ENCODE data around the gene GIGYF1. TPM values are rescaled to one million over a fixed set of nuclear protein-coding genes. Genes with fewer than 3 reads are reported as not detected.

GIGYF1 gene
- total and polyA plus RNA-seq, 2 of the 13 experiments (the other 11 are each of a cell fraction or from before 2014, with no cell fraction given) = 7.6 to 16.1 TPM

DNA sequence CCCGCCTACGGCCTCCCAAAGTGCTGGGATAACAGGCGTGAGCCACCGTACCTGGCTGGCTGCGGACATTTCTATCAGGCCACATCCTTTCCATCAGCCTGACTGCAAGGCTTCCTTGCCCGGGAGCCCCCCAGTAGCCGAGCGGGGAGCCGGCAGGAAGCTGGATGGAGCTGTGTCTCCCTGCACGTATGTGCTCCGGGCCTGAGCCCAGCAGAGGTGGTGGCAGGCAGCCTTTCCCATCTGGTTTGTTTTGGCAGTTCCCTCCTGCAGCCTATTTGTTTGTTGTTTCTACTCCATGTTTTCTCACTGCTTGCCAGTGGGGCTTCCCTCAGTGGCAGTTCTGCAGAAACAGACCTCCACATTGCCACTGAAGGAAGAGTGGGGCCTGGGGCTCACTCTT lies 17.3 kb upstream of the GIGYF1 start:
- 93% methylated on average over 9 of the region's 11 CpGs for WGBS (ENCODE audit: low lambda C conversion rate)
- no peak overlapping the region for H3K9ac ChIP-seq (ENCODE audit: insufficient read depth, low read depth, low read length)
- no peak for ATAC-seq
- H3K27me3 ChIP-seq (ENCODE audit: control insufficient read depth in 1 of 2, insufficient read depth in 2 of 2, low read length in 2 of 2) = no peaks in the 10 kb centered on the region
- intact Hi-C loops (cut with micrococcal nuclease; ENCODE audit: unreplicated experiment) (no loop called here), in situ Hi-C loops (cut with HindIII; ENCODE audit: extremely low pct_ligation_motif_present, low pct_unique_long_range_greater_than_20kb) (no loop called here)
- no peak for DNase-seq (ENCODE audit: low spot score)
- no TSS peak for BruUV-seq (replicated peaks)
- FAIRE-seq = no peak
- no peak overlapping the region for H3K27ac ChIP-seq (ENCODE audit: extremely low read length, insufficient read depth, low read length)
- peaks cover 15% of the 10 kb centered on the region for H3K79me2 ChIP-seq (ENCODE audit: insufficient read depth, low read length)
- ChIA-PET POLR2A (no interaction called here), CTCF (ENCODE audit: low intra/inter-chr PET ratio, low total read pairs) (no interaction called here)
- H3K9me3 ChIP-seq (ENCODE audit: low read length) = no peaks in the 10 kb centered on the region
- H3K4me3 ChIP-seq (replicated peaks in 1 of 3; ENCODE audit: insufficient read depth in 1 of 3, low read depth in 2 of 3, low read length in 3 of 3) = no peak overlapping the region
- no peak overlapping the region for H2AFZ ChIP-seq (ENCODE audit: low read length)
- no peaks in the 10 kb centered on the region for H4K20me1 ChIP-seq (ENCODE audit: insufficient read depth, low read length)
- H3K4me2 ChIP-seq (ENCODE audit: low read depth, low read length) = no peak overlapping the region
- H3K4me1 ChIP-seq (ENCODE audit: insufficient read depth, low read length) = peaks cover 20% of the 10 kb centered on the region
- H3K36me3 ChIP-seq (replicated peaks in 1 of 2; ENCODE audit: control insufficient read depth in 1 of 2, insufficient read depth in 2 of 2, low read length in 2 of 2) = no peaks in the 10 kb centered on the region
- no peak for TF ChIP-seq HNRNPUL1 (IDR thresholded peaks at IDR 0.05; ENCODE audit: low read depth, low read length)
- TF ChIP-seq, protein P1, sequence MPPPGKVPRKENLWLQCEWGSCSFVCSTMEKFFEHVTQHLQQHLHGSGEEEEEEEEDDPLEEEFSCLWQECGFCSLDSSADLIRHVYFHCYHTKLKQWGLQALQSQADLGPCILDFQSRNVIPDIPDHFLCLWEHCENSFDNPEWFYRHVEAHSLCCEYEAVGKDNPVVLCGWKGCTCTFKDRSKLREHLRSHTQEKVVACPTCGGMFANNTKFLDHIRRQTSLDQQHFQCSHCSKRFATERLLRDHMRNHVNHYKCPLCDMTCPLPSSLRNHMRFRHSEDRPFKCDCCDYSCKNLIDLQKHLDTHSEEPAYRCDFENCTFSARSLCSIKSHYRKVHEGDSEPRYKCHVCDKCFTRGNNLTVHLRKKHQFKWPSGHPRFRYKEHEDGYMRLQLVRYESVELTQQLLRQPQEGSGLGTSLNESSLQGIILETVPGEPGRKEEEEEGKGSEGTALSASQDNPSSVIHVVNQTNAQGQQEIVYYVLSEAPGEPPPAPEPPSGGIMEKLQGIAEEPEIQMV (CRISPR knock-in tag; IDR thresholded peaks at IDR 0.05; ENCODE audit: low read depth) = no peak
- no peak for TF ChIP-seq PTBP1 (IDR thresholded peaks at IDR 0.05; ENCODE audit: low read depth, low read length, poor library complexity, severe bottlenecking)
- TF ChIP-seq ZNF543 (CRISPR knock-in tag; IDR thresholded peaks at IDR 0.05) = no peak
- no peak for TF ChIP-seq SMAD3 (CRISPR knock-in tag; IDR thresholded peaks at IDR 0.05)
- TF ChIP-seq, protein P2, sequence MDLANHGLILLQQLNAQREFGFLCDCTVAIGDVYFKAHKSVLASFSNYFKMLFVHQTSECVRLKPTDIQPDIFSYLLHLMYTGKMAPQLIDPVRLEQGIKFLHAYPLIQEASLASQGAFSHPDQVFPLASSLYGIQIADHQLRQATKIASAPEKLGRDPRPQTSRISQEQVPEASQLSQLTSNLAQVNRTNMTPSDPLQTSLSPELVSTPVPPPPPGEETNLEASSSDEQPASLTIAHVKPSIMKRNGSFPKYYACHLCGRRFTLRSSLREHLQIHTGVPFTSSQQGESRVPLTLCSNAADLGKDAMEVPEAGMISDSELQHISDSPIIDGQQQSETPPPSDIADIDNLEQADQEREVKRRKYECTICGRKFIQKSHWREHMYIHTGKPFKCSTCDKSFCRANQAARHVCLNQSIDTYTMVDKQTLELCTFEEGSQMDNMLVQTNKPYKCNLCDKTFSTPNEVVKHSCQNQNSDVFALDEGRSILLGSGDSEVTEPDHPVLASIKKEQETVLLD (CRISPR knock-in tag; IDR thresholded peaks at IDR 0.05; ENCODE audit: low read depth) = no peak
- TF ChIP-seq ZNF143 (CRISPR knock-in tag; IDR thresholded peaks at IDR 0.05) = no peak
- no peak for TF ChIP-seq RXRA (CRISPR knock-in tag; IDR thresholded peaks at IDR 0.05)
- no peak for TF ChIP-seq ZNF232 (CRISPR knock-in tag; IDR thresholded peaks at IDR 0.05; ENCODE audit: borderline replicate concordance)
- no peak for TF ChIP-seq ZNF510 (CRISPR knock-in tag; IDR thresholded peaks at IDR 0.05; ENCODE audit: low read depth)
- TF ChIP-seq, protein P3, sequence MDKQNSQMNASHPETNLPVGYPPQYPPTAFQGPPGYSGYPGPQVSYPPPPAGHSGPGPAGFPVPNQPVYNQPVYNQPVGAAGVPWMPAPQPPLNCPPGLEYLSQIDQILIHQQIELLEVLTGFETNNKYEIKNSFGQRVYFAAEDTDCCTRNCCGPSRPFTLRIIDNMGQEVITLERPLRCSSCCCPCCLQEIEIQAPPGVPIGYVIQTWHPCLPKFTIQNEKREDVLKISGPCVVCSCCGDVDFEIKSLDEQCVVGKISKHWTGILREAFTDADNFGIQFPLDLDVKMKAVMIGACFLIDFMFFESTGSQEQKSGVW (CRISPR knock-in tag; IDR thresholded peaks at IDR 0.05; ENCODE audit: borderline replicate concordance) = no peak
- TF ChIP-seq NR3C1 (CRISPR knock-in tag; IDR thresholded peaks at IDR 0.05) = no peak
- TF ChIP-seq ZNF878 (CRISPR knock-in tag; IDR thresholded peaks at IDR 0.05) = no peak
- TF ChIP-seq, protein P4, sequence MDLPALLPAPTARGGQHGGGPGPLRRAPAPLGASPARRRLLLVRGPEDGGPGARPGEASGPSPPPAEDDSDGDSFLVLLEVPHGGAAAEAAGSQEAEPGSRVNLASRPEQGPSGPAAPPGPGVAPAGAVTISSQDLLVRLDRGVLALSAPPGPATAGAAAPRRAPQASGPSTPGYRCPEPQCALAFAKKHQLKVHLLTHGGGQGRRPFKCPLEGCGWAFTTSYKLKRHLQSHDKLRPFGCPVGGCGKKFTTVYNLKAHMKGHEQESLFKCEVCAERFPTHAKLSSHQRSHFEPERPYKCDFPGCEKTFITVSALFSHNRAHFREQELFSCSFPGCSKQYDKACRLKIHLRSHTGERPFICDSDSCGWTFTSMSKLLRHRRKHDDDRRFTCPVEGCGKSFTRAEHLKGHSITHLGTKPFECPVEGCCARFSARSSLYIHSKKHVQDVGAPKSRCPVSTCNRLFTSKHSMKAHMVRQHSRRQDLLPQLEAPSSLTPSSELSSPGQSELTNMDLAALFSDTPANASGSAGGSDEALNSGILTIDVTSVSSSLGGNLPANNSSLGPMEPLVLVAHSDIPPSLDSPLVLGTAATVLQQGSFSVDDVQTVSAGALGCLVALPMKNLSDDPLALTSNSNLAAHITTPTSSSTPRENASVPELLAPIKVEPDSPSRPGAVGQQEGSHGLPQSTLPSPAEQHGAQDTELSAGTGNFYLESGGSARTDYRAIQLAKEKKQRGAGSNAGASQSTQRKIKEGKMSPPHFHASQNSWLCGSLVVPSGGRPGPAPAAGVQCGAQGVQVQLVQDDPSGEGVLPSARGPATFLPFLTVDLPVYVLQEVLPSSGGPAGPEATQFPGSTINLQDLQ (CRISPR knock-in tag; IDR thresholded peaks at IDR 0.05) = no peak
- TF ChIP-seq, protein P5, sequence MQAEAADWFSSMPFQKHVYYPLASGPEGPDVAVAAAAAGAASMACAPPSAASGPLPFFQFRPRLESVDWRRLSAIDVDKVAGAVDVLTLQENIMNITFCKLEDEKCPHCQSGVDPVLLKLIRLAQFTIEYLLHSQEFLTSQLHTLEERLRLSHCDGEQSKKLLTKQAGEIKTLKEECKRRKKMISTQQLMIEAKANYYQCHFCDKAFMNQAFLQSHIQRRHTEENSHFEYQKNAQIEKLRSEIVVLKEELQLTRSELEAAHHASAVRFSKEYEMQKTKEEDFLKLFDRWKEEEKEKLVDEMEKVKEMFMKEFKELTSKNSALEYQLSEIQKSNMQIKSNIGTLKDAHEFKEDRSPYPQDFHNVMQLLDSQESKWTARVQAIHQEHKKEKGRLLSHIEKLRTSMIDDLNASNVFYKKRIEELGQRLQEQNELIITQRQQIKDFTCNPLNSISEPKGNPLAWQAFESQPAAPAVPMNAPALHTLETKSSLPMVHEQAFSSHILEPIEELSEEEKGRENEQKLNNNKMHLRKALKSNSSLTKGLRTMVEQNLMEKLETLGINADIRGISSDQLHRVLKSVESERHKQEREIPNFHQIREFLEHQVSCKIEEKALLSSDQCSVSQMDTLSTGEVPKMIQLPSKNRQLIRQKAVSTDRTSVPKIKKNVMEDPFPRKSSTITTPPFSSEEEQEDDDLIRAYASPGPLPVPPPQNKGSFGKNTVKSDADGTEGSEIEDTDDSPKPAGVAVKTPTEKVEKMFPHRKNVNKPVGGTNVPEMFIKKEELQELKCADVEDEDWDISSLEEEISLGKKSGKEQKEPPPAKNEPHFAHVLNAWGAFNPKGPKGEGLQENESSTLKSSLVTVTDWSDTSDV (CRISPR knock-in tag; IDR thresholded peaks at IDR 0.05) = no peak
- TF ChIP-seq SMARCE1 (IDR thresholded peaks at IDR 0.05; ENCODE audit: borderline replicate concordance) = no peak

All from HepG2 (cell line).